K562 (cell line): ENCODE results near the gene SIGLEC7. TPM values are rescaled to one million over a fixed set of nuclear protein-coding genes. Genes with fewer than 3 reads are reported as not detected.

Experiments
- BACH1 ChIP-seq: fragments of 200-800 bp; sonication (Bioruptor generic); IDR thresholded peaks from 2 replicates; pipeline ENCODE4 v1.6.1; 2016; ENCODE audit warnings: missing genetic modification characterization, missing compliant biosample characterization
- ETV6 ChIP-seq, 3 experiments: fragments of 150-350 bp in 1 of 3; sonication (generic) in 1 of 3; formaldehyde crosslinking in 1 of 3; IDR thresholded peaks; 2 replicates each; pipeline versions ENCODE4 v1.6.1 to v1.8.0; 2014 to 2022; ENCODE audit warnings: borderline replicate concordance in 2 of 3, low read depth in 2 of 3, antibody characterized with exemption in 1 of 3, low read length in 1 of 3, mild to moderate bottlenecking in 1 of 3, missing genetic modification reagents in 1 of 3
- JUN ChIP-seq, 2 experiments: sonication (generic) in 1 of 2; formaldehyde crosslinking in 1 of 2; IDR thresholded peaks; 2 replicates each; pipeline versions ENCODE4 v1.6.1 to v1.8.0; 2012 to 2022; ENCODE audit warnings: borderline replicate concordance in 2 of 2, mild to moderate bottlenecking in 2 of 2, improper control_type of control experiment in 1 of 2, low read depth in 1 of 2, low read length in 1 of 2, missing genetic modification reagents in 1 of 2
- MYNN ChIP-seq, 2 experiments: sonication (generic); formaldehyde crosslinking in 1 of 2; IDR thresholded peaks; 2 replicates each; pipeline versions ENCODE4 v1.5.0 to v1.6.1; 2016 to 2020; ENCODE audit warnings: antibody characterized with exemption in 1 of 2, missing genetic modification reagents in 1 of 2
- POLR2G ChIP-seq: fragments of 200-400 bp; formaldehyde crosslinking; IDR thresholded peaks from 2 replicates; pipeline ENCODE4 v1.6.1; 2017; ENCODE audit warnings: low read depth, mild to moderate bottlenecking, antibody characterized with exemption, low read length, moderate library complexity
- SPI1 ChIP-seq: IDR thresholded peaks from 2 replicates; pipeline ENCODE4 v1.6.1; 2011; ENCODE audit warnings: low read depth, low read length, control low read depth, borderline replicate concordance
- TOE1 ChIP-seq, 2 experiments: fragments of 450-650 bp in 1 of 2; sonication (generic) in 1 of 2; formaldehyde crosslinking in 1 of 2; IDR thresholded peaks; 2 replicates each; pipeline versions ENCODE4 v1.7.1 to v1.8.0; 2016 to 2022; ENCODE audit warnings: borderline replicate concordance in 2 of 2, mild to moderate bottlenecking in 2 of 2, antibody characterized with exemption in 1 of 2, inconsistent platforms in 1 of 2, low read depth in 1 of 2, missing genetic modification reagents in 1 of 2, moderate library complexity in 1 of 2
- TSC22D4 ChIP-seq: fragments of 450-650 bp; IDR thresholded peaks from 2 replicates; pipeline ENCODE4 v1.6.1; 2016; ENCODE audit warnings: missing genetic modification characterization, missing biosample characterization, control low read depth
- ZBTB7A ChIP-seq: IDR thresholded peaks from 2 replicates; pipeline ENCODE4 v1.6.1; 2011; ENCODE audit warnings: low read depth, mild to moderate bottlenecking, low read length, moderate library complexity, borderline replicate concordance; ENCODE audit not compliant: control insufficient read depth
- ZNF175 ChIP-seq: fragments of 200-800 bp; sonication (Bioruptor generic); IDR thresholded peaks from 2 replicates; pipeline ENCODE4 v1.6.1; 2016; ENCODE audit warnings: low read depth, mild to moderate bottlenecking, missing genetic modification characterization, missing compliant biosample characterization
- ZNF444 ChIP-seq: fragments of 250-450 bp; sonication (Bioruptor Pico); IDR thresholded peaks from 2 replicates; pipeline ENCODE4 v1.4.0; 2020; ENCODE audit warnings: mild to moderate bottlenecking, moderate library complexity
- polyA plus RNA-seq, 8 experiments: library from polyadenylated mRNA; depleted of rRNA in 4 of 8; stranded (reverse) in 5 of 8; unstranded in 3 of 8; fragments of >200 nt; fragmentation: Nextera tagmentation in 2 of 8; fragmentation: Illumina TruSeq in 1 of 8; extraction: Ambion mirVana in 2 of 8; extraction: Trizol in 1 of 8; gene quantifications; 2 replicates each; pipeline versions ENCODE4 v1.2.1 to v1.2.3, GENCODE V29; 2011 to 2014; ENCODE audit warnings: inconsistent platforms in 1 of 8, missing spikeins in 1 of 8
- total RNA-seq, 7 experiments: library from RNA; depleted of rRNA in 6 of 7; stranded (reverse); fragments of >200 nt in 6 of 7; fragmentation: Illumina TruSeq in 2 of 7; extraction: Trizol in 2 of 7; gene quantifications; 2 replicates each; pipeline versions ENCODE4 v1.2.1 to v1.2.3, GENCODE V29; 2011 to 2021; ENCODE audit warnings: low replicate concordance in 1 of 7
- TF ChIP-seq, protein P1 (sequence below): fragments of 200-800 bp; sonication (Bioruptor generic); IDR thresholded peaks from 2 replicates; pipeline ENCODE4 v1.6.1; 2016; ENCODE audit warnings: missing genetic modification characterization, missing compliant biosample characterization
- TF ChIP-seq, protein P2 (sequence below): fragments of 450-650 bp; IDR thresholded peaks from 2 replicates; pipeline ENCODE4 v1.7.1; 2018; ENCODE audit warnings: mild to moderate bottlenecking, low read depth; ENCODE audit not compliant: partially characterized antibody

The SIGLEC7 gene
- total and polyA plus RNA-seq, 9 of the 15 experiments (the other 6 are each of a cell fraction or from before 2014, with no cell fraction given) = 0.10 to 0.12 TPM; not detected in 7

DNA sequence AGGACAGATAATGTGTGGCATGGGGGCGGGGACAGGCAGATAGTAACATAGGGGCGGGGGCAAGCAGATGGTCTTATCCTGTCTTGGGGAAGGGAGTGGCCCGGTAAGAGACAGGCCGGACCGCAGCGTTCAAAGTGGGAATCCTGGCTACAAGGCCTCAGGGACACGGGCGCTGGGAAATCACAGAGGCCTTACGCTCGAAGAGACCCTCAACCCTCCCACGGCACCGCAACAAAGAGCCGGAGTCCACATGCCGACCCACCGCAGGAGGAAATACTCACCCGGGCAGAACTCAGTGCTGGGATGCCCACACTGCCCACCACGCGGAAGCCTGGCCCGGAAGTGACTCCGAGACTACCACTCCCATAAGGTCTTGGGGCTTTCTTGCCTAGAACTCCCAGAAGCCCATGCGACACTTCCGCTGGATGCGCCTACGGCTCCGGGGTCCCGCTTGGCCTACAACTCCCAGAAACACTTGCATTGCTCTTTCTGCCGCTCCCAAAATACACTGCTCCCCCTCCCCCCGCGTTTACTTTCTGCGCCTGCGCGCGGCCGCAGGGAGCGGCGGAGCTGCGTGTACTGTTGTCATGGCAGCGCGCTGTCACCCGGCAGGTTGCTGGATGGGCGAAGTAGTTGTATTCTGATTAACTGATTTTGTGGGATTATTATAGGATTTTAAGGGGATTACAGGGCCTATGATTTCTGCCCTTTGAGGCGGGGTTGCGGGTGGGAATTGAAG, 33.9 kb upstream of the SIGLEC7 start, which contains the start of gene CTU1 (continued):
- TF ChIP-seq JUN (IDR thresholded peaks at IDR 0.05; ENCODE audit: borderline replicate concordance, low read depth, low read length) = peak; percentile 41; the same call in 1 of the 2 replicates
- TF ChIP-seq JUN (CRISPR knock-in tag; IDR thresholded peaks at IDR 0.05; ENCODE audit: borderline replicate concordance) = no peak
- no peak for TF ChIP-seq ZNF444 (CRISPR knock-in tag)
- peak in 1 of 2 experiments; percentile 52; a peak in 1 of 4 replicates for TF ChIP-seq ETV6 (IDR thresholded peaks at IDR 0.05; ENCODE audit: borderline replicate concordance in 1 of 2, low read depth in 2 of 2, low read length in 1 of 2)
- TF ChIP-seq ETV6 (CRISPR knock-in tag; IDR thresholded peaks at IDR 0.05; ENCODE audit: borderline replicate concordance) = no peak
- TF ChIP-seq BACH1 (tag) = peak; percentile 41; the same call in 1 of the 2 replicates
- 0 out of 2 replicates have a peak, but pooled peaks have one; percentile 13 for TF ChIP-seq TOE1 (IDR thresholded peaks at IDR 0.05; ENCODE audit: borderline replicate concordance)
- no peak for TF ChIP-seq TOE1 (CRISPR knock-in tag; IDR thresholded peaks at IDR 0.05; ENCODE audit: borderline replicate concordance, low read depth)
- 0 out of 2 replicates have a peak, but pooled peaks have one; percentile 53 for TF ChIP-seq SPI1
- peak; percentile 30; the same call in 1 of the 2 replicates for TF ChIP-seq ZBTB7A
- no peak for TF ChIP-seq TSC22D4 (tag)
- TF ChIP-seq, protein P1, sequence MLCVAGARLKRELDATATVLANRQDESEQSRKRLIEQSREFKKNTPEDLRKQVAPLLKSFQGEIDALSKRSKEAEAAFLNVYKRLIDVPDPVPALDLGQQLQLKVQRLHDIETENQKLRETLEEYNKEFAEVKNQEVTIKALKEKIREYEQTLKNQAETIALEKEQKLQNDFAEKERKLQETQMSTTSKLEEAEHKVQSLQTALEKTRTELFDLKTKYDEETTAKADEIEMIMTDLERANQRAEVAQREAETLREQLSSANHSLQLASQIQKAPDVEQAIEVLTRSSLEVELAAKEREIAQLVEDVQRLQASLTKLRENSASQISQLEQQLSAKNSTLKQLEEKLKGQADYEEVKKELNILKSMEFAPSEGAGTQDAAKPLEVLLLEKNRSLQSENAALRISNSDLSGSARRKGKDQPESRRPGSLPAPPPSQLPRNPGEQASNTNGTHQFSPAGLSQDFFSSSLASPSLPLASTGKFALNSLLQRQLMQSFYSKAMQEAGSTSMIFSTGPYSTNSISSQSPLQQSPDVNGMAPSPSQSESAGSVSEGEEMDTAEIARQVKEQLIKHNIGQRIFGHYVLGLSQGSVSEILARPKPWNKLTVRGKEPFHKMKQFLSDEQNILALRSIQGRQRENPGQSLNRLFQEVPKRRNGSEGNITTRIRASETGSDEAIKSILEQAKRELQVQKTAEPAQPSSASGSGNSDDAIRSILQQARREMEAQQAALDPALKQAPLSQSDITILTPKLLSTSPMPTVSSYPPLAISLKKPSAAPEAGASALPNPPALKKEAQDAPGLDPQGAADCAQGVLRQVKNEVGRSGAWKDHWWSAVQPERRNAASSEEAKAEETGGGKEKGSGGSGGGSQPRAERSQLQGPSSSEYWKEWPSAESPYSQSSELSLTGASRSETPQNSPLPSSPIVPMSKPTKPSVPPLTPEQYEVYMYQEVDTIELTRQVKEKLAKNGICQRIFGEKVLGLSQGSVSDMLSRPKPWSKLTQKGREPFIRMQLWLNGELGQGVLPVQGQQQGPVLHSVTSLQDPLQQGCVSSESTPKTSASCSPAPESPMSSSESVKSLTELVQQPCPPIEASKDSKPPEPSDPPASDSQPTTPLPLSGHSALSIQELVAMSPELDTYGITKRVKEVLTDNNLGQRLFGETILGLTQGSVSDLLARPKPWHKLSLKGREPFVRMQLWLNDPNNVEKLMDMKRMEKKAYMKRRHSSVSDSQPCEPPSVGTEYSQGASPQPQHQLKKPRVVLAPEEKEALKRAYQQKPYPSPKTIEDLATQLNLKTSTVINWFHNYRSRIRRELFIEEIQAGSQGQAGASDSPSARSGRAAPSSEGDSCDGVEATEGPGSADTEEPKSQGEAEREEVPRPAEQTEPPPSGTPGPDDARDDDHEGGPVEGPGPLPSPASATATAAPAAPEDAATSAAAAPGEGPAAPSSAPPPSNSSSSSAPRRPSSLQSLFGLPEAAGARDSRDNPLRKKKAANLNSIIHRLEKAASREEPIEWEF = no peak
- TF ChIP-seq ZNF175 (CRISPR knock-in tag) = 0 out of 2 replicates have a peak, but pooled peaks have one; percentile 71
- TF ChIP-seq, protein P2, sequence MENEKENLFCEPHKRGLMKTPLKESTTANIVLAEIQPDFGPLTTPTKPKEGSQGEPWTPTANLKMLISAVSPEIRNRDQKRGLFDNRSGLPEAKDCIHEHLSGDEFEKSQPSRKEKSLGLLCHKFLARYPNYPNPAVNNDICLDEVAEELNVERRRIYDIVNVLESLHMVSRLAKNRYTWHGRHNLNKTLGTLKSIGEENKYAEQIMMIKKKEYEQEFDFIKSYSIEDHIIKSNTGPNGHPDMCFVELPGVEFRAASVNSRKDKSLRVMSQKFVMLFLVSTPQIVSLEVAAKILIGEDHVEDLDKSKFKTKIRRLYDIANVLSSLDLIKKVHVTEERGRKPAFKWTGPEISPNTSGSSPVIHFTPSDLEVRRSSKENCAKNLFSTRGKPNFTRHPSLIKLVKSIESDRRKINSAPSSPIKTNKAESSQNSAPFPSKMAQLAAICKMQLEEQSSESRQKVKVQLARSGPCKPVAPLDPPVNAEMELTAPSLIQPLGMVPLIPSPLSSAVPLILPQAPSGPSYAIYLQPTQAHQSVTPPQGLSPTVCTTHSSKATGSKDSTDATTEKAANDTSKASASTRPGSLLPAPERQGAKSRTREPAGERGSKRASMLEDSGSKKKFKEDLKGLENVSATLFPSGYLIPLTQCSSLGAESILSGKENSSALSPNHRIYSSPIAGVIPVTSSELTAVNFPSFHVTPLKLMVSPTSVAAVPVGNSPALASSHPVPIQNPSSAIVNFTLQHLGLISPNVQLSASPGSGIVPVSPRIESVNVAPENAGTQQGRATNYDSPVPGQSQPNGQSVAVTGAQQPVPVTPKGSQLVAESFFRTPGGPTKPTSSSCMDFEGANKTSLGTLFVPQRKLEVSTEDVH = peak; percentile 79
- TF ChIP-seq MYNN (IDR thresholded peaks at IDR 0.05) = 0 out of 2 replicates have a peak, but pooled peaks have one; percentile 45
- TF ChIP-seq MYNN (CRISPR knock-in tag; IDR thresholded peaks at IDR 0.05) = no peak
- peak; percentile 92 for TF ChIP-seq POLR2G
